H1 (cell line): ENCODE measurements around the gene MMP24OS. TPM values are rescaled to one million over a fixed set of nuclear protein-coding genes. Genes with fewer than 3 reads are reported as not detected.

Source experiments
- BACH1 ChIP-seq: IDR thresholded peaks from 2 replicates; pipeline ENCODE4 v1.6.1; 2012; ENCODE audit warnings: low read length, improper control_type of control experiment
- CBX5 ChIP-seq: fragments of 300-800, 300-1000 bp; sonication (generic); IDR thresholded peaks from 2 replicates; pipeline ENCODE4 v1.7.1; 2016; ENCODE audit warnings: antibody characterized with exemption, low read length, low read depth
- CEBPB ChIP-seq: IDR thresholded peaks from 2 replicates; pipeline ENCODE4 v1.6.1; 2012; ENCODE audit warnings: low read depth, low read length
- CTBP2 ChIP-seq: IDR thresholded peaks from 2 replicates; pipeline ENCODE4 v1.7.0; 2011; ENCODE audit warnings: borderline replicate concordance, mild to moderate bottlenecking, moderate library complexity, mixed read lengths, low read length; ENCODE audit not compliant: insufficient read depth, insufficient read length
- HDAC6 ChIP-seq: IDR thresholded peaks from one replicate; pipeline ENCODE4 v1.7.1; 2012; ENCODE audit warnings: low read depth, mild to moderate bottlenecking, inconsistent platforms, low read length, moderate library complexity
- JUND ChIP-seq: IDR thresholded peaks from 2 replicates; pipeline ENCODE4 v1.6.1; 2011; ENCODE audit warnings: mild to moderate bottlenecking, improper control_type of control experiment, low read length
- POLR2A ChIP-seq, 2 experiments: IDR thresholded peaks; 1 replicate in 1 of 2; 2 replicates in 1 of 2; pipeline ENCODE4 v1.6.1; 2011; ENCODE audit warnings: low read depth in 2 of 2, low read length in 2 of 2, mild to moderate bottlenecking in 2 of 2; ENCODE audit errors: control extremely low read depth in 1 of 2
- SAP30 ChIP-seq: fragments of 300-600 bp; sonication (generic); IDR thresholded peaks from 2 replicates; pipeline ENCODE4 v1.7.1; 2012; ENCODE audit warnings: low read length, moderate library complexity, mild to moderate bottlenecking, inconsistent platforms; ENCODE audit not compliant: insufficient read depth, insufficient replicate concordance
- SP4 ChIP-seq: IDR thresholded peaks from 2 replicates; pipeline ENCODE4 v1.6.1; 2012; ENCODE audit warnings: low read length, inconsistent platforms
- polyA plus RNA-seq, 7 experiments: library from polyadenylated mRNA; depleted of rRNA in 3 of 7; stranded (reverse) in 5 of 7; unstranded in 2 of 7; fragments of >200 nt in 5 of 7; fragments of 200-250 nt in 2 of 7; gene quantifications; 1 replicate in 5 of 7; 2 replicates in 1 of 7; 4 replicates in 1 of 7; pipeline versions ENCODE4 v1.2.1 to v1.2.3, GENCODE V29; 2011 to 2013; ENCODE audit warnings: missing spikeins in 2 of 7, mixed read lengths in 2 of 7
- total RNA-seq: library from RNA; stranded (reverse); fragmentation: NEBNext Ultra II Directional; extraction: Animal tissue kit (Norgen Biotek cat#: 25700); gene quantifications from 2 replicates; pipeline ENCODE4 v1.2.1, GENCODE V29; 2021
- TF ChIP-seq, protein P1 (sequence below): fragments of 300-600 bp; sonication (generic); IDR thresholded peaks from 2 replicates; pipeline ENCODE4 v1.7.1; 2012; ENCODE audit warnings: low read length, moderate library complexity, mild to moderate bottlenecking, inconsistent platforms; ENCODE audit not compliant: insufficient replicate concordance

The MMP24OS gene
- total and polyA plus RNA-seq, 2 of the 8 experiments (the other 6 are each of a cell fraction or from before 2014, with no cell fraction given) = 19.0 to 21.3 TPM

DNA sequence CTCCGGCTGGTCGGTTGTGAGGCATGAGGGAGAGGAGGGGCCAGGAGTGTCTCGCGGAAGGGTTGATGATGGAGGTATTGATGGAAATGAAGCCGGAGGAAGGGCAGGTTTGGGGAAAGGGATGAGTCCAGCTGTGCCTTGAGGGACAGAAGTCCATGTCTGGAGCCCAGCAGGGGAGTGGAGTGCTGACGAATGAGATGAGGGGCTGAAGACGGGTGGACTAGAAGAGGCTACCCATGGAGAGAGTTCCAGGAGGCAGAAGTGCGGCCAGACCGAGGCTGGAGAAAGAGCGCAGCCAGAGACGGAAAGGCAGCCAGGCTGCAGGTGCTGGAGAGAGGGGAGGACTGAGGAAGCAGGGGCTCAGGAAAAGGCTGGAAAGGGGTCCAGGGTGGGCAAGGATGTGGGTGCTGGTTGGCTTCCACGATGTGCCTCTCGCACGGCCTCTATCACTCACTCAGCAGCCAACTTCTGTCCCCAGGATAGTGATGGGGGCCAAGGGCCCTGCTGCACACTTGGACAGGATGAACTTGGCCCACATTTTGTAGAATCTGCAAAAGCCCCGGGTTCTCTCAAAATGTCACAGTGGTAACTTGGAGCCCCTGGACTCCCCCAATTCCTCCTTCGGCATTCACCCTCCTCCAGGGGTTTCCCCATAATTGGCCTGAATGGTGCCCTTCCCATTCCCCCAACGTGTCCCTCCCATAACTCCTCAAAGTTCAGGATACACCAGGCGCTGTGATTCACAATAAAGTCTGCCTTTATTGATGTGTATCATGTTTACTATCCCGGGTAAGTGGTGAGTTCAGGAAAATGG, 7.3 kb upstream of the MMP24OS start (continued):
- TF ChIP-seq HDAC6 (no peak), JUND (no peak), POLR2A (IDR thresholded peaks at IDR 0.05; ENCODE audit: control extremely low read depth in 1 of 2, low read depth in 2 of 2, low read length in 2 of 2) (no peak), BACH1 (no peak), SP4 (no peak), CTBP2 (no peak), CBX5 (no peak), SAP30 (peak; percentile 69), CEBPB (no peak)
- TF ChIP-seq, protein P1, sequence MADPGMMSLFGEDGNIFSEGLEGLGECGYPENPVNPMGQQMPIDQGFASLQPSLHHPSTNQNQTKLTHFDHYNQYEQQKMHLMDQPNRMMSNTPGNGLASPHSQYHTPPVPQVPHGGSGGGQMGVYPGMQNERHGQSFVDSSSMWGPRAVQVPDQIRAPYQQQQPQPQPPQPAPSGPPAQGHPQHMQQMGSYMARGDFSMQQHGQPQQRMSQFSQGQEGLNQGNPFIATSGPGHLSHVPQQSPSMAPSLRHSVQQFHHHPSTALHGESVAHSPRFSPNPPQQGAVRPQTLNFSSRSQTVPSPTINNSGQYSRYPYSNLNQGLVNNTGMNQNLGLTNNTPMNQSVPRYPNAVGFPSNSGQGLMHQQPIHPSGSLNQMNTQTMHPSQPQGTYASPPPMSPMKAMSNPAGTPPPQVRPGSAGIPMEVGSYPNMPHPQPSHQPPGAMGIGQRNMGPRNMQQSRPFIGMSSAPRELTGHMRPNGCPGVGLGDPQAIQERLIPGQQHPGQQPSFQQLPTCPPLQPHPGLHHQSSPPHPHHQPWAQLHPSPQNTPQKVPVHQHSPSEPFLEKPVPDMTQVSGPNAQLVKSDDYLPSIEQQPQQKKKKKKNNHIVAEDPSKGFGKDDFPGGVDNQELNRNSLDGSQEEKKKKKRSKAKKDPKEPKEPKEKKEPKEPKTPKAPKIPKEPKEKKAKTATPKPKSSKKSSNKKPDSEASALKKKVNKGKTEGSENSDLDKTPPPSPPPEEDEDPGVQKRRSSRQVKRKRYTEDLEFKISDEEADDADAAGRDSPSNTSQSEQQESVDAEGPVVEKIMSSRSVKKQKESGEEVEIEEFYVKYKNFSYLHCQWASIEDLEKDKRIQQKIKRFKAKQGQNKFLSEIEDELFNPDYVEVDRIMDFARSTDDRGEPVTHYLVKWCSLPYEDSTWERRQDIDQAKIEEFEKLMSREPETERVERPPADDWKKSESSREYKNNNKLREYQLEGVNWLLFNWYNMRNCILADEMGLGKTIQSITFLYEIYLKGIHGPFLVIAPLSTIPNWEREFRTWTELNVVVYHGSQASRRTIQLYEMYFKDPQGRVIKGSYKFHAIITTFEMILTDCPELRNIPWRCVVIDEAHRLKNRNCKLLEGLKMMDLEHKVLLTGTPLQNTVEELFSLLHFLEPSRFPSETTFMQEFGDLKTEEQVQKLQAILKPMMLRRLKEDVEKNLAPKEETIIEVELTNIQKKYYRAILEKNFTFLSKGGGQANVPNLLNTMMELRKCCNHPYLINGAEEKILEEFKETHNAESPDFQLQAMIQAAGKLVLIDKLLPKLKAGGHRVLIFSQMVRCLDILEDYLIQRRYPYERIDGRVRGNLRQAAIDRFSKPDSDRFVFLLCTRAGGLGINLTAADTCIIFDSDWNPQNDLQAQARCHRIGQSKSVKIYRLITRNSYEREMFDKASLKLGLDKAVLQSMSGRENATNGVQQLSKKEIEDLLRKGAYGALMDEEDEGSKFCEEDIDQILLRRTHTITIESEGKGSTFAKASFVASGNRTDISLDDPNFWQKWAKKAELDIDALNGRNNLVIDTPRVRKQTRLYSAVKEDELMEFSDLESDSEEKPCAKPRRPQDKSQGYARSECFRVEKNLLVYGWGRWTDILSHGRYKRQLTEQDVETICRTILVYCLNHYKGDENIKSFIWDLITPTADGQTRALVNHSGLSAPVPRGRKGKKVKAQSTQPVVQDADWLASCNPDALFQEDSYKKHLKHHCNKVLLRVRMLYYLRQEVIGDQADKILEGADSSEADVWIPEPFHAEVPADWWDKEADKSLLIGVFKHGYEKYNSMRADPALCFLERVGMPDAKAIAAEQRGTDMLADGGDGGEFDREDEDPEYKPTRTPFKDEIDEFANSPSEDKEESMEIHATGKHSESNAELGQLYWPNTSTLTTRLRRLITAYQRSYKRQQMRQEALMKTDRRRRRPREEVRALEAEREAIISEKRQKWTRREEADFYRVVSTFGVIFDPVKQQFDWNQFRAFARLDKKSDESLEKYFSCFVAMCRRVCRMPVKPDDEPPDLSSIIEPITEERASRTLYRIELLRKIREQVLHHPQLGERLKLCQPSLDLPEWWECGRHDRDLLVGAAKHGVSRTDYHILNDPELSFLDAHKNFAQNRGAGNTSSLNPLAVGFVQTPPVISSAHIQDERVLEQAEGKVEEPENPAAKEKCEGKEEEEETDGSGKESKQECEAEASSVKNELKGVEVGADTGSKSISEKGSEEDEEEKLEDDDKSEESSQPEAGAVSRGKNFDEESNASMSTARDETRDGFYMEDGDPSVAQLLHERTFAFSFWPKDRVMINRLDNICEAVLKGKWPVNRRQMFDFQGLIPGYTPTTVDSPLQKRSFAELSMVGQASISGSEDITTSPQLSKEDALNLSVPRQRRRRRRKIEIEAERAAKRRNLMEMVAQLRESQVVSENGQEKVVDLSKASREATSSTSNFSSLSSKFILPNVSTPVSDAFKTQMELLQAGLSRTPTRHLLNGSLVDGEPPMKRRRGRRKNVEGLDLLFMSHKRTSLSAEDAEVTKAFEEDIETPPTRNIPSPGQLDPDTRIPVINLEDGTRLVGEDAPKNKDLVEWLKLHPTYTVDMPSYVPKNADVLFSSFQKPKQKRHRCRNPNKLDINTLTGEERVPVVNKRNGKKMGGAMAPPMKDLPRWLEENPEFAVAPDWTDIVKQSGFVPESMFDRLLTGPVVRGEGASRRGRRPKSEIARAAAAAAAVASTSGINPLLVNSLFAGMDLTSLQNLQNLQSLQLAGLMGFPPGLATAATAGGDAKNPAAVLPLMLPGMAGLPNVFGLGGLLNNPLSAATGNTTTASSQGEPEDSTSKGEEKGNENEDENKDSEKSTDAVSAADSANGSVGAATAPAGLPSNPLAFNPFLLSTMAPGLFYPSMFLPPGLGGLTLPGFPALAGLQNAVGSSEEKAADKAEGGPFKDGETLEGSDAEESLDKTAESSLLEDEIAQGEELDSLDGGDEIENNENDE = no peak
